ENCODE data around the gene STX1B.
A peak's percentile ranks its signal among the peaks of the same experiment; 100 is the strongest.

Gene STX1B

GRCh38 chr16:30996324-30996984 is 14.0 kb downstream of the STX1B start:
- DNase-seq (ENCODE audit: low read depth), result no peak

GRCh38 chr16:30995927-30996323 is 14.5 kb downstream of the STX1B start:
- DNase-seq (ENCODE audit: low read depth), result no peak

DNA sequence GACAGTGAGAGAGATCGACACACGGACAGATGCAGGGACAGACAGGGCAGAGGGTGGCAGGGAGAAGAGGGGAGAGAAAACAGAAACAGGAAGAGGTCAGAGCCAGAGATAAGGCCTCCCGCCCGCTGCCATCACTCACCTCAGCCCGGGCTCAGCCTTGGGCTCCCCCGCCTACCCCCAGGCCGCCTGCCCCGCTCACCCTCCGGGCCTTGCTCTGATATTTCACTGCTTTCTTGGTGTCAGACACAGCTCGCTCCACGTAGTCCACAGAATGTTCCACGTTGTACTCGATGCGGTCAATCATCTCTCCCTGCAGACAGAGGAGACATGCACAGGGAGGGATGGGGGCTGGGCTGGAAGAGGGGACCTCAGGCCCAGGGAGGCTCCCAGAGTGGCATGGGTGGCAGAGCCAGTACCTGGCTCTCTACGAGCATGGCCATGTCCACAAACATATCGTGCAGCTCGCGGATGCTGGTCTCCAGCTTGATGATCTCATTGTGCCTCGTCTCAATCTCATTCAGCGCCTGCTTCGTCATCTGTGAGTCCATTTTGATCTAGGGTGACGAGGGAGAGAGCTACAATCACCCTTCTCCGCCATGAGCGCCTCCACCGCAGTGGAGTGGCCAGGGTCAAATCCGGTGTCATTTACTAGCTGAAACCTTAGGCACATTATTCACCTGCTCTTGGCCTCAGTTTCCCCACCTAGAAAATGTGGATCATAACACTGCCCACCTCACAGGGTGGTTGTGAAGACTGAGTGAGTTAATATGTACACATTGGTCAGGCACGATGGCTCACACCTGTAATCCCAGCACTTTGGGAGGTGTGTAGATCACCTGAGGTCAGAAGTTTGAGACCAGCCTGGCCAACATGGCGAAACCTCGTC is 17.3 kb downstream of the STX1B start:
- peak; percentile 62 for DNase-seq (ENCODE audit: low read depth)

DNA sequence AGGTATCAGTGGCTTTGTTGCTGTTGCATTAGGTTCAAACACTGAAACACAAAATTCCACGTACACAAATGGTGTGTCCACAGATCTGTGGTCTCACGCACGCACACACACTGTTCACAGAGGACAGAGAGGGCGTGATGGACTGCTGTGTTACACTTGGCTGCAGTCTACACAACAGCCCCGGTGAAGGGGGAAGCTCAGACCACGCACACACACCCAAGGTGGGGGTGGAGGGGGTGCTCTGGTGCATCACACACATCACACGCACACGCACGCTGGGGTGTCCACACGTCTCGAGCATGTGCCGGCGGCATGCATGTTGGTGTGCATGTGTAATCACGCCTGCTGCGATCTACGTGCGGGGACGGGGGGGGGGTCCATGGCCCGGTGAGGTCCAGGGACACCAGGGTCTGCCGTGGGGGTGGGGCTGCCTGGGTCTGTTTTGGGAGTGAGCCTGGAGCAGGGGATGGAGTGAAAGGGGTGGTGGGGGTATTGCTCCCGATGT is 18.1 kb downstream of the STX1B start:
- no peak for DNase-seq (ENCODE audit: low read depth)

- no peak for DNase-seq (ENCODE audit: low read depth)
These were observed 19.4 kb downstream of the STX1B start for GRCh38 chr16:30991052-30991451.

DNA sequence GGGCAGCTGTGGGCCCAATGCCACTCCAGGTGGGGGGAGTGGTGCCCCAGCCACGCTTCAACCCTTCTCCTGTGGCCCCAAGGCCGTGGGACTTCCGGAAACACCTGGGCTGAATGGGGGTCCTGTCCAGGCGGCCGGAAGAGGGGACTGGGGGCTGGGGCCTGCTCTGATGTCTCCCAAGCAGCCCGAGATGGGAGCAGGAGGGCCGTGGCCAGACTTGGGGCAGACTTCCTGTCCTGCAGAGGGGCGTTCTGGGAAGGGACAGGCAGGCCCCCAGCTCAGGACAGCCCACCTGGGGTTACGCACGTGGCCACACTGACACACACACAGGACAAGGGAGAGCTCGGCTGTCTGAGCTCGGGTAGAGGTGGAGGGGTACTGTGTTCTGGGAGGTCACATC is 20.3 kb downstream of the STX1B start:
- no peak for DNase-seq (ENCODE audit: low read depth)

DNA sequence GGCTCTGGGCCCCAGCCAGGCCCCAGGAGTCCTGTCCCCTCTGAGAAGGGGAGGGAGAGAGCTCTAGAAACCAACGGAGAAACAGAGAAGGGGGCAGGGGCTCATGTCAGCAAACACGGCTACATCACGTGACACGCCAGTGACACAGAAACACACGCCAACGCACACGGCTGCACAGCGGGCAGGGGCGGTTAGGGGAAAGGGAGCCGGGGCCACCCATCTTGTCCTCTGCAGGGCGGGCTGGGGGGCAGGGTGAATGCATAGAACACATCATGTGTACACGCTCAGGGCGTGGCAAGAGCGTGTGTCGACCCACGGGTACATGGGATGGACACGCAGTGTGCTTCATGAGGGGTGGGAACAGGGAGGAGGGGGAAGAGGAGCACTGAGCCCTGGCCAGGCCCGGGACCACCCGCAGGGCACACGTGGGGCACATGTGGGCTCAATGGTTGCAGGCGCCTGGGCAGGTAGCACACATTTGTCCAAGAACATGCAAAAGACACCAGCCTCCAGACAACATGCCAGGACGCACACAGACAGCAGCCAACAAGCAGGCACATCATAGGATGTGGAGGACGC is 20.9 kb downstream of the STX1B start:
- no peak for DNase-seq (ENCODE audit: low read depth)

GRCh38 chr16:30987581-30988190 is 22.8 kb downstream of the STX1B start:
- no peak for DNase-seq (ENCODE audit: low read depth)

DNA sequence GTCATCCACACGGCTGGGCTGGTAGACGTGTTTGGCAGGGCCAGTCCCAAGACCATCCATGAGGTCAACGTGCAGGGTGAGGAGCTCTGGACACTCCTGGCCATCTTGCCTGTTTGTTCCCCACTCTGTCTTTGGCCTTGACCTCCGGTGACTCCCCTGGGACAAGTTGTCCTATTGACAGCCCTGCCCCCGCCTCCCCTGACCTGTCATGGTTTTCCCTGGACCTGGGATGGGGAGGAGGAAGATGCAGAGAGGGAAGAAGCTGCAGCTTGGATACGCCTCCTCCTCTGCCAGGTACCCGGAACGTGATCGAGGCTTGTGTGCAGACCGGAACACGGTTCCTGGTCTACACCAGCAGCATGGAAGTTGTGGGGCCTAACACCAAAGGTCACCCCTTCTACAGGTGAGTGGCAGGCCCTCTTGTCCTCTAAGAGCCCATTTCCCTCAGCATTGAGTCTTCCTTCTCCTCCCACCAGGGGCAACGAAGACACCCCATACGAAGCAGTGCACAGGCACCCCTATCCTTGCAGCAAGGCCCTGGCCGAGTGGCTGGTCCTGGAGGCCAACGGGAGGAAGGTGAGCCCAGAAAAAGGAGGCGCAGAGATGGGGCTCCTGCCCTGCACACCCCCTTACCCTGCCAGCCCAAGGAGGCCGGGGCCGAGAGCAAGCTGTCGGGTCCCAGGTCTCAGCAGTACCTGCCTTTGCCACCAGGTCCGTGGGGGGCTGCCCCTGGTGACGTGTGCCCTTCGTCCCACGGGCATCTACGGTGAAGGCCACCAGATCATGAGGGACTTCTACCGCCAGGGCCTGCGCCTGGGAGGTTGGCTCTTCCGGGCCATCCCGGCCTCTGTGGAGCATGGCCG is 24.1 kb downstream of the STX1B start:
- no peak for DNase-seq (ENCODE audit: low read depth)

DNA sequence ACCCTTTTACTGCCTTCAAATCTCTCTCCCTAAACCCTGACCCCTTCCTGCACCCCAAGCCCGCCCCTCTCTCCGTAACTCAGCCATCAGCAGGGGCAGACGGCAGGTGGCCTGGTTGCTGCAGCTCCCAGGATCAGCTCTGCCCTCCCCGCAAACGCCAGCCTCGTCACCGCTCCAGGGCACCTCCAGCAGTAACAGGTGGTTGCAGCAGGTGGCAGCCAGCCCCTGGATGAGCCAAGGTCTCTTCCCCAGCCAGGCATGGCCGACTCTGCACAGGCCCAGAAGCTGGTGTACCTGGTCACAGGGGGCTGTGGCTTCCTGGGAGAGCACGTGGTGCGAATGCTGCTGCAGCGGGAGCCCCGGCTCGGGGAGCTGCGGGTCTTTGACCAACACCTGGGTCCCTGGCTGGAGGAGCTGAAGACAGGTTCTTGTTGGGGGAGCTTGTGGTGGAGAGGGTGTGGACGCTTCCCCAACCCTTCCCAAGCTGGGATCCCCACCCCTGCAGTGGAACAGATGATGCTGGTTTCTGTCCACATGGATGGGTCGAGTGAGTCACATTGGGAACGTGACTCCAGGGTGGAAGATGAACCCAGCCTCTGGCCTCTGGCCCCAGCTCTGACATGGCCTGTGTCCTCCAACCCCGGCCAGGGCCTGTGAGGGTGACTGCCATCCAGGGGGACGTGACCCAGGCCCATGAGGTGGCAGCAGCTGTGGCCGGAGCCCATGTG is 24.9 kb downstream of the STX1B start:
- no peak for DNase-seq (ENCODE audit: low read depth)

- peak; percentile 61 for DNase-seq (ENCODE audit: low read depth)
These were observed 25.6 kb downstream of the STX1B start, which contains the start of gene HSD3B7 for GRCh38 chr16:30984669-30985400. HSD3B7 (plus strand) TSS chr16:30985207; CDS start chr16:30985659, 452 bp downstream.

DNA sequence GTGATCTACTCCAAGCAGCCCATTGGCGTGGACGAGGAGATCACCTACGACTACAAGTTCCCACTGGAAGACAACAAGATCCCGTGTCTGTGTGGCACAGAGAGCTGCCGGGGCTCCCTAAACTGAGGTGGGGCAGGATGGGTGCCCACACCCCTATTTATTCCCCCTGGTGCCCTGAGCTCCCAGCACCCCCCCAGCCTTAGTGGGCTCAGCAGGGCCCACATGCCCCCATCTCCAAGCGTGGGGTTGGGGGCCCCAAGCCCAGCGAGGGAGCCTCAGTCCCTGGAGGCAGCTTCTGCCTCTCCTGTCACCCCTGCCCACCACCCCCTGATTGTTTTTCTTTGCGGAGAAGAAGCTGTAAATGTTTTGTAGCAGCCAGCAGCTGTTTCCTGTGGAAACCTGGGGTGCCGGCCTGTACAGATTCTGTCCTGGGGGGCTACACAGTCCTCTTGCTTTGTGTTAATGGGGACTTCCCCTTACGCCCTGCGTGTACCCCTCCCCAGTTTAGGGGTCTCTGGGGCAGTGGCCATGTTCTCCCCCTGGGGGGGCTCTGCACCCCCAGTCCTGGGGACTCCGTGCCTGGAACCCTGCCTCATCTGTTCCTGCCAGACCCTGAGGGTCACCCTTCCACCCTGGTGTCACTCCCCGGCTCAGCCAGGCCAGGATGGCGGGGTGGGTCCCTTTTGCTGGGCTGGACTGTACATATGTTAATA is 26.4 kb downstream of the STX1B start:
- DNase-seq (ENCODE audit: low read depth), result no peak

GRCh38 chr16:30983289-30983889 is 27.0 kb downstream of the STX1B start:
- no peak for DNase-seq (ENCODE audit: low read depth)

GRCh38 chr16:30982548-30983288 is 27.7 kb downstream of the STX1B start:
- DNase-seq (ENCODE audit: low read depth), result no peak

- DNase-seq (ENCODE audit: low read depth), result no peak
These were observed 29.5 kb downstream of the STX1B start for GRCh38 chr16:30980959-30981358.

DNA sequence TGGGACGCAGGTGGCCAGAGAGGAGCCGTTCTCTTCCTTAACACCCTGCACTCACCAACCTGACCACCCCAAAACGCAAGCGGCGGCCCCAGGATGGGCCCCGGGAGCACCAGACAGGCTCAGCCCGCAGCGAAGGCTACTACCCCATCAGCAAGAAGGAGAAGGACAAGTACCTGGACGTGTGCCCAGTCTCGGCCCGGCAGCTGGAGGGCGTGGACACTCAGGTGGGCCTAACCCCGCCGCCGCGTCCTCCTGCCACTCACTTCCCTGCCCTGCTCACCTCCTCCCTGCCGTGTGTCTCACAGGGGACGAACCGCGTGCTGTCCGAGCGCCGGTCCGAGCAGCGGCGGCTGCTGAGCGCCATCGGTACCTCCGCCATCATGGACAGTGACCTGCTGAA is 30.0 kb downstream of the STX1B start:
- DNase-seq (ENCODE audit: low read depth), result no peak

GRCh38 chr16:30980023-30980371 is 30.4 kb downstream of the STX1B start:
- no peak for DNase-seq (ENCODE audit: low read depth)

Data from CMK (cell line).